ENCODE results near the gene ABCG4. TPM values are rescaled to one million over a fixed set of nuclear protein-coding genes. Genes with fewer than 3 reads are reported as not detected.

The ABCG4 gene
- total and polyA plus RNA-seq, 2 donors from 2014 or later: 0.25 to 0.52 TPM

DNA sequence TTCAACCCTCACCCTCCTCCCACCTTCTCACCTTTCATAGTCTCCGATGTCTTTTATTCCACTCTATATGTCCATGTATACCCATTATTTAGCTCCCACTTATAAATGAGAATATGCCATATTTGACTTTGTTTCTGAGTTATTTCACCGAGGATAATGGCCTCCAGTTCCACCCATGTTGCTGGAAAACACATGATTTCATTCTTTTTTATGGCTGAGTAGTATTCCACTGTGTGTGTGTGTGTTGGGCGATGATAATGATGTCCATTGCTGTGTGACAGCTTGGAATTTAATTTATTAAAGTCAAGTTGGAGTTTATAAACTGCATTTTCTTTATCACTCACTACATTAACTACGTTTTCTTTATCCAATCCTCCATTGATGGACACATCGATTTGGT lies 30.6 kb upstream of the ABCG4 start:
- DNase-seq (no peak), FAIRE-seq (no peak)
- Histone ChIP-seq H3K4me1 (ENCODE audit: control insufficient read depth in 2 of 3, insufficient read depth in 2 of 3, low read depth in 1 of 3, low read length in 3 of 3) (peaks cover 2 to 15% (median 11%) of the 10 kb centered on the region in 3 donors), H3K27me3 (ENCODE audit: control insufficient read depth, insufficient read depth, low read length) (no peaks in the 10 kb centered on the region), H3K27ac (ENCODE audit: low read depth in 2 of 2, low read length in 2 of 2) (no peak overlapping the region), H3K9ac (ENCODE audit: low read length in 3 of 3) (no peak overlapping the region), H3K9me3 (ENCODE audit: control insufficient read depth in 2 of 3, insufficient read depth in 1 of 3, low read length in 3 of 3) (no peaks in the 10 kb centered on the region), H3K36me3 (ENCODE audit: control insufficient read depth in 2 of 3, insufficient read depth in 3 of 3, low read length in 3 of 3) (peaks cover 0 to 12% (median 9%) of the 10 kb centered on the region in 3 donors), H3K4me3 (ENCODE audit: low read length in 3 of 3) (no peak overlapping the region)
- TF ChIP-seq CTCF (IDR thresholded peaks at IDR 0.05; ENCODE audit: borderline replicate concordance, extremely low read depth, insufficient read depth): no peak
- intact Hi-C loops (cut with DNase I): no loop called here

DNA sequence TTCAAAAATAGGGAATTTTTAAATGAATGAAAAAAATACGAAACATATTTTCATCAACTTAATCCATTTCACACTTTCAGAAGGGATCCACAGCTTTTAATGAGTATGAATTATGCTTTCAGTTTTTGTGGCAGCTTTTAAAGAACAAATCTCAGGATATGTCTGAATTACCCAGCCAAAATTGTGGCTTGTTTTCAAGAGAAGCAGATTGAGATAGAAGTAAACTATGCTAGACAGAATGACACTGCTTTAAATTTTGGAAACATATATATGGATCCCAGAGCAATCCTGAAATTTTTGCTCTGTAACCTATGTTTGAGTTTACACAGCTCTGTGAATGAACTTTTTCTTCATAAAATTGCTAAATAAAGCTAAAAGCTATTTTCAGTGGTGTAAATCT lies 29.9 kb upstream of the ABCG4 start:
- FAIRE-seq: no peak
- DNase-seq: no peak
- Histone ChIP-seq H3K27ac (ENCODE audit: low read depth in 2 of 2, low read length in 2 of 2) (no peak overlapping the region), H3K9ac (ENCODE audit: low read length in 3 of 3) (no peak overlapping the region), H3K27me3 (ENCODE audit: control insufficient read depth, insufficient read depth, low read length) (no peaks in the 10 kb centered on the region), H3K36me3 (ENCODE audit: control insufficient read depth in 2 of 3, insufficient read depth in 3 of 3, low read length in 3 of 3) (peaks cover 0 to 8% (median 8%) of the 10 kb centered on the region in 3 donors), H3K4me1 (ENCODE audit: control insufficient read depth in 2 of 3, insufficient read depth in 2 of 3, low read depth in 1 of 3, low read length in 3 of 3) (peaks cover 2 to 15% (median 11%) of the 10 kb centered on the region in 3 donors), H3K9me3 (ENCODE audit: control insufficient read depth in 2 of 3, insufficient read depth in 1 of 3, low read length in 3 of 3) (no peaks in the 10 kb centered on the region), H3K4me3 (ENCODE audit: low read length in 3 of 3) (no peak overlapping the region)
- intact Hi-C loops (cut with DNase I): no loop called here
- no peak for TF ChIP-seq CTCF (IDR thresholded peaks at IDR 0.05; ENCODE audit: borderline replicate concordance, extremely low read depth, insufficient read depth)

DNA sequence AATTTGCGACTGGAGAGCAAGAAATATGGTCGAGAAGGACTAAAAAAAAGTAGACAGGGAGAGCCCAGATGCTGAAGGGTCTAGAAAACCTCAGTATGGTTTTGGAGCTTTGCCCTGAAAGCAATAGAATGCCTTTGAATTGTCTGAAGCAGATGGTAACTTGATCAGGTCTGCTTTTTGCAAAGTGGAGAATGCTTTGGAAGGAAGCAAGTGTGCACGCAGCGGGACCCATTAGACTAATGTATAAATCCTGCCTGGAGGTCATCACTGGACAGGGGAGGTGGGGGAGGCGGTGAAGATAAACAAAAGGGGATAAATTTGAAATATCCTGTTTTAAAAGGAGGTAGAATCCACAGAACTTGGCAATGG lies 28.2 kb upstream of the ABCG4 start:
- Histone ChIP-seq H3K4me1 (ENCODE audit: control insufficient read depth in 2 of 3, insufficient read depth in 2 of 3, low read depth in 1 of 3, low read length in 3 of 3) (peaks cover 2 to 15% (median 11%) of the 10 kb centered on the region in 3 donors), H3K27me3 (ENCODE audit: control insufficient read depth, insufficient read depth, low read length) (no peaks in the 10 kb centered on the region), H3K9ac (ENCODE audit: low read length in 3 of 3) (peak overlapping the region; percentile 58 to 97 (median 88)), H3K9me3 (ENCODE audit: control insufficient read depth in 2 of 3, insufficient read depth in 1 of 3, low read length in 3 of 3) (no peaks in the 10 kb centered on the region), H3K27ac (ENCODE audit: low read depth in 2 of 2, low read length in 2 of 2) (peak overlapping the region in 1 of 2 donors; percentile 65), H3K36me3 (ENCODE audit: control insufficient read depth in 2 of 3, insufficient read depth in 3 of 3, low read length in 3 of 3) (peaks cover 1 to 7% (median 2%) of the 10 kb centered on the region in 3 donors), H3K4me3 (ENCODE audit: low read length in 3 of 3) (peak overlapping the region; percentile 77 to 96 (median 86))
- FAIRE-seq: no peak
- peak in 4 of 5 donors; percentile 79 to 92 (median 84) for DNase-seq
- no peak for TF ChIP-seq CTCF (IDR thresholded peaks at IDR 0.05; ENCODE audit: borderline replicate concordance, extremely low read depth, insufficient read depth)
- intact Hi-C loops (cut with DNase I): no loop called here
